Activated T-helper 1 cell treated with anti-CD3 and anti-CD28 coated beads, Interleukin-12 subunit alpha, Interleukin-12 subunit beta, Interleukin-2, Interleukin-4 antibody, amounts not matched to agents 30 ng/mL and 10 ng/mL and 1 ng/mL, durations not matched to agents 14 hours and 24 hours and 36 hours (primary cell): ENCODE results near the gene PRR14L. TPM values are rescaled to one million over a fixed set of nuclear protein-coding genes. Genes with fewer than 3 reads are reported as not detected.
"Not testable (repeated sequence)": the region's sequence is repeated elsewhere in the genome, so short reads cannot be mapped to it uniquely, and the experiment has no call there.

Experiments used
- DNase-seq: peaks from one replicate; pipeline ENCODE4 v3.0.0; 2021; ENCODE audit warnings: low spot score
- H3K27ac Mint-ChIP-seq: one replicate; pipeline ENCODE4 v1.8.0; 2021; ENCODE audit warnings: mild to moderate bottlenecking, mixed read lengths
- H3K27me3 Mint-ChIP-seq: one replicate; pipeline ENCODE4 v1.8.0; 2022; ENCODE audit warnings: mild to moderate bottlenecking, moderate library complexity, mixed read lengths; ENCODE audit not compliant: insufficient read depth
- H3K36me3 Mint-ChIP-seq: one replicate; pipeline ENCODE4 v1.8.0; 2021; ENCODE audit warnings: low read depth, mixed read lengths
- H3K4me1 Mint-ChIP-seq: one replicate; pipeline ENCODE4 v1.8.0; 2021; ENCODE audit warnings: low read depth, mixed read lengths
- H3K4me3 Mint-ChIP-seq: one replicate; pipeline ENCODE4 v1.8.0; 2021; ENCODE audit warnings: mild to moderate bottlenecking, moderate library complexity, mixed read lengths
- H3K9me3 Mint-ChIP-seq: one replicate; pipeline ENCODE4 v1.8.0; 2021; ENCODE audit warnings: mixed read lengths
- intact Hi-C: fragments of 100-400 bp; cut with micrococcal nuclease; formaldehyde crosslinking; loops from one replicate; pipeline ENCODE4 v1.15.1; 2024
- total RNA-seq: library from RNA; stranded (reverse); gene quantifications from 2 replicates; pipeline ENCODE4 v1.2.3, GENCODE V29; 2022

Gene PRR14L
- total RNA-seq, 1 donor from 2014 or later = 69.6 TPM

GRCh38 chr22:31694046-31694445 lies 55.9 kb downstream of the PRR14L start:
- intact Hi-C loops = loop anchor here (5.0 kb wide), 1 partner anchor 58 kb away; the partner anchor contains the start of genes DEPDC5 and PRR14L
- H3K36me3 Mint-ChIP-seq = peaks cover 36% of the 10 kb centered on the region
- H3K4me3 Mint-ChIP-seq, DNase-seq, H3K27me3 Mint-ChIP-seq, H3K27ac Mint-ChIP-seq, H3K9me3 Mint-ChIP-seq: not testable (repeated sequence)
- H3K4me1 Mint-ChIP-seq = peaks cover 31% of the 10 kb centered on the region

DNA sequence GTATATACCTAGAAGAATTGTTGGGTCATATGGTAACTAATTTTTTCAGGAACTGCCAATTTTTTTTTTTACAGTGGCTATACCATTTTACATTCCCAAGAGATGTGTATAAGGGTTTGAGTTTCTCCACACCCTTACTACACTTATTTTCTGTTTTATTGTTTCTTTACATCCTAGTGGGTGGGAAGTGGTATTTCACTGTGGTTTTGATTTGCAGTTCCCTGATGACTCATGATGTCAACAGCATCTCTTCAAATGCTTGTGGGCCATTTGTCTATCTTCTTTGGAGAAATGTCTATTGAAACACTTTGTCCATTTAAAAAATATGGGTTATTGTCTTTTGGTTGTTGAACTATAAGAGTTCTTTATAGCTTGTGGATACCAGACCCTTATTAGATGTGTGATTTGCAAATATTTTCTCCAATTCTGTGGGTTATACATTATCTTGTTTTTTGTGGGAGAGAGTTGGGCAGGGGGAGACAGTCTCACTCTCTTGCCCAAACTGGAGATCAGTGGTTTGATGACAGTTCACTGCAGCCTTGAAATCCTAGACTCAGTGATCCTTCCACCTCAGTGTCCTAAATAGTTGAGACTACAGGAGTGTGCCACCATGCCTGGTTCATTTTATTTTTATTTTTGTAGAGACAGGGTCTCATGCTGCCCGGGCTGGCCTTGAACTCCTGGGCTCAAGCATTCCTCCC lies 57.6 kb downstream of the PRR14L start:
- H3K36me3 Mint-ChIP-seq = peaks cover 43% of the 10 kb centered on the region
- intact Hi-C loops = loop anchor here (1.0 to 5.0 kb wide), 5 partner anchors 16 to 252 kb away; partner anchors contain the start of genes DEPDC5, PRR14L and YWHAH
- no peaks in the 10 kb centered on the region for H3K27me3 Mint-ChIP-seq
- peaks cover 31% of the 10 kb centered on the region for H3K4me1 Mint-ChIP-seq
- DNase-seq = peak; percentile 11
- H3K4me3 Mint-ChIP-seq = peak overlapping the region; percentile 53
- H3K27ac Mint-ChIP-seq = peak overlapping the region; percentile 87
- no peaks in the 10 kb centered on the region for H3K9me3 Mint-ChIP-seq

DNA sequence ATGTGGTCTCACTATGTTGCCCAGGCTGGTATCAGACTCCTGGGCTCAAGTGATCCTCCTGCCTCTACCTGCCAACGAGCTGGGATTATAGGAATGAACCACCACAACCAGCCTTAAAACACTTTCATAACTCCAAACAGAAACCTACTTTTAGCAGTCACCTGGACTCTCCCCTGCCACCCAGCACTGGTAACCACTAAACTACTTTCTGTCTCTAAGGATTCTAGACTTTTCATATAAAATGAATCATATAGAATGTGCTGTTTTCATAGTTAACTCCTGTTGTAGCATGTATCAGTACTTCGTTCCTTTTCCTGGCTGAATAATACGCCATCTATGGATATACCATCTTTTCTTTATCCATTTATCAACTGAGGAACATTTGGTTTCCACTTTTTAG lies 58.5 kb downstream of the PRR14L start:
- H3K36me3 Mint-ChIP-seq = peaks cover 36% of the 10 kb centered on the region
- no peaks in the 10 kb centered on the region for H3K9me3 Mint-ChIP-seq
- H3K4me3 Mint-ChIP-seq = no peak overlapping the region
- peak overlapping the region; percentile 23 for H3K27ac Mint-ChIP-seq
- DNase-seq = no peak
- H3K27me3 Mint-ChIP-seq = no peaks in the 10 kb centered on the region
- intact Hi-C loops = loop anchor here (5.0 kb wide), 1 partner anchor 61 kb away; the partner anchor contains the start of genes DEPDC5 and PRR14L
- H3K4me1 Mint-ChIP-seq = peaks cover 31% of the 10 kb centered on the region

DNA sequence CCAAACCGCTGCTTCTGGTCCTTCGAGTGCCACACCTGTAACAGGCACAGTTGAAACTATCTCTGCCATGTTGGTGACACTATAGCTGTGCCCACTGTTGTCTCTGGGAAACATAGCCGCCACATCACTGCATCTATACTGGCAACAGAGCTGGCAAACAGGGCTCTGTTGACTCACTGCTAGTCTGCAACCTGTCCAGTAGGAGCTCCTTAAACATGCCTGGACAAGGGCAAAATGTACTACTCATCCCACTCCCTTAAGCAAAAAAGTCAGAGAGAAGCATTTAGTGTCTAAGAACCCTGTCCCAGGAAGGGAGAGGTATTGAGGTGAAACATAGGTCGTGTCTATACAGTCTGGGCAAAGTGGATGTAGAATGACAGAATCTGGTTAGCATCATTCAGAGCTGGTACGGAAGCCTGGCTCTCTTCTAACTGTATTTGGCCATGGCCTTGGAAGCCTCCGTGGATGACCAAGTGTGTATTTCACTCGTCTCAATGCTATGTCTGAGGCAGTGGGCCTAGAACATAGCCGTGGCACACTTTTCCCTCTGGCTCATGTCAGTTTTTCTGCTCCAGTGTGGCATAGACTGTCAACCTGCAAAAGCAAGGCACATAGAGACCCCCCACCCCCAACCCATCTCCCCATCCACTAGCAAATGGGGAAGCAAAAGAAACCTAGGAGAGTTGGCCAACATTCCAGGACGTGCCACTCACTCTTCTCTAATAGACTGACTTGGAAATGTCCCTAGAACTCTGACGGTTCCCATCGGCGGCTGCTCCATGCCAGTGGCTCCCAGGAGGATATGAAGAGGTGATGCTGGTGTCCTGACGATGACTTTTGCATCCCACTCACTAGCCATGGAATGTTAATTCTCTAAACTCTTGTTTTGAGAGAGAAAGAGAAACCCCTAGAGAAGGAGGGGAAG lies 66.5 kb downstream of the PRR14L start:
- Mint-ChIP-seq H3K9me3 (no peaks in the 10 kb centered on the region), H3K4me1 (peaks cover 6% of the 10 kb centered on the region), H3K27ac (no peak overlapping the region), H3K4me3 (no peak overlapping the region), H3K36me3 (peaks cover 39% of the 10 kb centered on the region), H3K27me3 (no peaks in the 10 kb centered on the region)
- no peak for DNase-seq
- intact Hi-C loops = no loop called here

DNA sequence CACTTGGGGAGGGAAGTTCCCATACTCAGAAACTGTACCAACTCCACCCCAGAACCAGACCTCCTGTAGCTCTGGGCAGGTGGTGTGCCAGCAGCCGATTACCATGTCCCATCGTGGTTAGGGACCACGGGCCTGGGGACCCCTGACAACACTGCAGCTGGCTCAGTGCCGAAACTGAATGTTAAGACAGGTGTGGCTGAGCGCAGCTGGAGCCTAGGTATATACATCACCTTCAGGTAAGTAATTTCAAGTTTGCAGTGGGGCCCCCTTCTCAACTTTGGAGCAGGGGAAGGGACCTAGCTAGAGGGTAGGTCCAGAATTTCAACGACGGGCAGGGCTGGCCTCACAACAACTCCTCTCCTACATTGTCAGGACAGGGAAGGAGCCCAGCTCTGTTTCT lies 67.2 kb downstream of the PRR14L start:
- intact Hi-C loops = no loop called here
- H3K4me1 Mint-ChIP-seq = peaks cover 6% of the 10 kb centered on the region
- no peaks in the 10 kb centered on the region for H3K9me3 Mint-ChIP-seq
- no peak for DNase-seq
- H3K4me3 Mint-ChIP-seq = no peak overlapping the region
- peaks cover 36% of the 10 kb centered on the region for H3K36me3 Mint-ChIP-seq
- no peaks in the 10 kb centered on the region for H3K27me3 Mint-ChIP-seq
- no peak overlapping the region for H3K27ac Mint-ChIP-seq

- H3K27ac Mint-ChIP-seq = no peak overlapping the region
These were observed 68.3 kb downstream of the PRR14L start for GRCh38 chr22:31681349-31682345.

GRCh38 chr22:31680861-31681341 lies 69.0 kb downstream of the PRR14L start:
- no peak overlapping the region for H3K27ac Mint-ChIP-seq

More at GRCh38 chr22:31681349-31682345, 68.3 kb downstream of the PRR14L start:
- intact Hi-C loops = no loop called here
- H3K36me3 Mint-ChIP-seq = peaks cover 36% of the 10 kb centered on the region
- no peak overlapping the region for H3K4me3 Mint-ChIP-seq
- H3K27me3 Mint-ChIP-seq = no peaks in the 10 kb centered on the region
- no peak for DNase-seq
- peaks cover 10% of the 10 kb centered on the region for H3K4me1 Mint-ChIP-seq
- no peaks in the 10 kb centered on the region for H3K9me3 Mint-ChIP-seq

DNA sequence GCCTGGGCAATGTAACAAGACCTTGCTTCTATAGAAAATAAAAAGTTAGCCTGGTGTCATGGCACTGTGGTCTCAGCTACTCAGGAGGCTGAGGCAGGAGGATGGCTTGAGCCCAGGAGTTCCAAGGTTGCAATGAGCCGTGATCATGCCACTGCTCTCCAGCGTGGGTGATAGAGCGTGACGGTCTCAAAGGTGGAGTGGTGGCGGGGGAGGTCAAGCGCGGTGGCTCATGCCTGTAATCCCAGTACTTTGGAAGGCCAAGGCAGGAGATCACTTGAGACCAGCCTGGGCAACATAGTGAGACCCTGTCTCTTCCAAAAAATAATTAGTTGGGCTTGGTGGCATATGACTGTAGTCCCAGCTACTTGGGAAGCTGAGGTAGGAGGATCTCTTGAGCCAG lies 71.2 kb downstream of the PRR14L start:
- H3K4me1 Mint-ChIP-seq = peaks cover 12% of the 10 kb centered on the region

More at GRCh38 chr22:31680861-31681341, 69.0 kb downstream of the PRR14L start:
- Mint-ChIP-seq H3K9me3 (no peaks in the 10 kb centered on the region), H3K4me3 (no peak overlapping the region), H3K4me1 (peaks cover 12% of the 10 kb centered on the region), H3K36me3 (peaks cover 36% of the 10 kb centered on the region), H3K27me3 (no peaks in the 10 kb centered on the region)
- DNase-seq = no peak
- intact Hi-C loops = no loop called here

DNA sequence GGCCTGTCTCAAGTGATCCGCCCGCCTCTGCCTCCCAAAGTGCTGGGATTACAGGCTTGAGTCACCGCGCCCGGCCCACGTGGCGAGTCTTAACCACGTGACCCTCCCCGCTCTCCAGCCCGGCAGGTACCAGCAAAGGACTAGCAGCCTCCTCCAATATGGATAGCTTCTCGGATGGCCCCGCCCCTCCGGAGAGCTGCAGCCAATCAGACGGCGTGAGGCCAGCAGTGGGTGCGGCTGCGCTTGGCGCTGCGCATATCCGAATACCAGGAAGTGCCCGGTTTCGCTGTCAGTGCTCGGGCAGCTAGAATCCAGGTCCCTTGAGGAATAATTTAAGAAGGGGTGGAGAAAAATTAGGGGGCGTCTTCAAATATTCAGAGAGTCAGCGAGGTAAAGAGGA lies 73.2 kb downstream of the PRR14L start:
- peak overlapping the region; percentile 95 for H3K4me3 Mint-ChIP-seq
- intact Hi-C loops = loop anchor here (1.0 kb wide), 3 partner anchors 14 to 74 kb away; partner anchors contain the start of genes PISD and PRR14L

More for the DNA sequence above, 71.2 kb downstream of the PRR14L start:
- no peaks in the 10 kb centered on the region for H3K9me3 Mint-ChIP-seq
- intact Hi-C loops = no loop called here
- peaks cover 15% of the 10 kb centered on the region for H3K36me3 Mint-ChIP-seq
- no peak for DNase-seq
- no peaks in the 10 kb centered on the region for H3K27me3 Mint-ChIP-seq
- no peak overlapping the region for H3K27ac Mint-ChIP-seq
- no peak overlapping the region for H3K4me3 Mint-ChIP-seq

DNA sequence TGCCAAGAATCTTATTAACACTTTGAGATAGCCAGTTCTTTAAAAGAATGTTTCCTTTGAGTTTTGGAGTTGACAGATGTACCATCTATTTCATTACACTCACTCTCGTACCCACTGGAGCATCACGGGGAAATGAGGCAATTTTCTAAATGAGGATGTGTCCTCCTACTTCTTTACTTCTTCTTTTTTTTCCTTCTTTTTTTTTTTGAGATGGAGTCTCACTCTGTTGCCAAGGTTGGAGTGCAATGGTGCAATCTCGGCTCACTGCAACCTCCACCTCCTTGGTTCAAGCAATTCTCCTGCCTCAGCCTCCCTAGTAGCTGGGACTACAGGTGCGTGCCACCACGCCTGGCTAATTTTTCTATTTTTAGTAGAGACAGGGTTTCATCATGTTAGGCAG lies 75.7 kb downstream of the PRR14L start:
- H3K27ac Mint-ChIP-seq, intact Hi-C loops, H3K36me3 Mint-ChIP-seq, H3K27me3 Mint-ChIP-seq, DNase-seq, H3K9me3 Mint-ChIP-seq, H3K4me3 Mint-ChIP-seq: not testable (repeated sequence)
- peaks cover 12% of the 10 kb centered on the region for H3K4me1 Mint-ChIP-seq

More for the DNA sequence above, 73.2 kb downstream of the PRR14L start:
- Mint-ChIP-seq H3K4me1 (peaks cover 12% of the 10 kb centered on the region), H3K36me3 (peaks cover 8% of the 10 kb centered on the region), H3K27ac (peak overlapping the region; percentile 92), H3K27me3 (no peaks in the 10 kb centered on the region), H3K9me3 (no peaks in the 10 kb centered on the region)
- DNase-seq = peak; percentile 91

- not testable (repeated sequence) for H3K4me1 Mint-ChIP-seq, H3K4me3 Mint-ChIP-seq, H3K27me3 Mint-ChIP-seq, DNase-seq, H3K27ac Mint-ChIP-seq, H3K36me3 Mint-ChIP-seq, H3K9me3 Mint-ChIP-seq
- intact Hi-C loops = loop anchor here (10.0 kb wide), 1 partner anchor 596 kb away; no protein-coding TSS in a partner anchor
These were observed 81.1 kb downstream of the PRR14L start for GRCh38 chr22:31668849-31669248.

- Mint-ChIP-seq H3K27me3 (peaks cover 2% of the 10 kb centered on the region), H3K9me3 (no peaks in the 10 kb centered on the region), H3K4me1 (peaks cover 29% of the 10 kb centered on the region), H3K36me3 (peaks cover 5% of the 10 kb centered on the region), H3K27ac (peak overlapping the region; percentile 95), H3K4me3 (peak overlapping the region; percentile 99)
- DNase-seq = no peak
- intact Hi-C loops = loop anchor here (1.0 to 10.0 kb wide), 8 partner anchors 14 to 813 kb away; partner anchors contain the start of genes DRG1 and YWHAH
These were observed 87.3 kb downstream of the PRR14L start for GRCh38 chr22:31662668-31663037.
